HCT116 (cell line): Measurements from ENCODE around the gene BMP4. TPM values are rescaled to one million over a fixed set of nuclear protein-coding genes. Genes with fewer than 3 reads are reported as not detected.

Experiments used
- ATAC-seq: fragments of 200-7000 bp; cut with Tn5 transposase; 2 replicates; pipeline ENCODE4 v1.9.1; 2020; ENCODE audit warnings: mild to moderate bottlenecking, moderate library complexity
- BruUV-seq: library from RNA; stranded (reverse); fragments of 400-500 nt; replicated peaks from 2 replicates; lab custom pipeline; 2021; lab: Mats Ljungman, UMichigan
- CTCF ChIA-PET: fragments of 300-600 bp; sonication (Branson Sonifier 250); formaldehyde crosslinking; loops from one replicate; lab custom pipeline; 2021; ENCODE audit warnings: antibody characterized with exemption; lab: Charles Lee
- POLR2A ChIA-PET: fragments of 300-600, 350-600 bp; sonication (Branson Sonifier 250); formaldehyde crosslinking; loops from one replicate; lab custom pipeline; 2021; ENCODE audit warnings: antibody characterized with exemption; lab: Charles Lee
- RAD21 ChIA-PET, 2 experiments: fragments of 300-600 bp; sonication (Branson Sonifier 250); formaldehyde crosslinking; loops; one replicate each; lab custom pipeline; 2023; ENCODE audit warnings: low total read pairs in 2 of 2; ENCODE audit not compliant: uncharacterized antibody in 2 of 2, unreplicated experiment in 2 of 2, low non-redundant PET in 1 of 2; lab: Charles Lee
- DNase-seq: peaks from one replicate; pipeline ENCODE4 v3.0.0-alpha.2; 2010; ENCODE audit warnings: low read depth, low spot score
- H2AFZ ChIP-seq: fragments of 200-600 bp; shearing (Covaris generic), sonication (generic); 2 replicates; pipeline ENCODE4 v1.6.1; 2017; ENCODE audit warnings: low read depth, mixed run types, mixed read lengths, antibody characterized with exemption, low read length; ENCODE audit not compliant: poor library complexity, severe bottlenecking
- H3K27ac ChIP-seq: 2 replicates; pipeline ENCODE4 v1.5.1; 2012; ENCODE audit warnings: low read depth, low read length
- H3K27me3 ChIP-seq: fragments of 200-600 bp; sonication (generic); 2 replicates; pipeline ENCODE4 v1.6.1; 2016; ENCODE audit warnings: mixed run types, low read length, mixed read lengths; ENCODE audit not compliant: insufficient read depth
- H3K36me3 ChIP-seq, 2 experiments: fragments of 200-500 bp in 1 of 2; fragments of 200-600 bp in 1 of 2; sonication (Bioruptor generic) in 1 of 2; sonication (generic) in 1 of 2; 2 replicates each; pipeline versions ENCODE4 v1.5.1 to v1.6.1; 2014 to 2016; ENCODE audit warnings: low read length in 2 of 2, inconsistent platforms in 1 of 2, mixed read lengths in 1 of 2, mixed run types in 1 of 2; ENCODE audit not compliant: insufficient read depth in 2 of 2, control insufficient read depth in 1 of 2
- H3K4me1 ChIP-seq, 2 experiments: fragments of 200-600 bp in 1 of 2; sonication (generic) in 1 of 2; 2 replicates each; pipeline versions ENCODE4 v1.5.1 to v1.6.1; 2012 to 2017; ENCODE audit warnings: low read length in 2 of 2, inconsistent platforms in 1 of 2, mild to moderate bottlenecking in 1 of 2, mixed read lengths in 1 of 2, mixed run types in 1 of 2, moderate library complexity in 1 of 2; ENCODE audit not compliant: insufficient read depth in 2 of 2, control insufficient read depth in 1 of 2
- H3K4me2 ChIP-seq: fragments of 200-600 bp; sonication (generic); 2 replicates; pipeline ENCODE4 v1.6.1; 2017; ENCODE audit warnings: mixed run types, low read length, mixed read lengths
- H3K4me3 ChIP-seq, 2 experiments: fragments of 200-600 bp in 1 of 2; sonication (generic) in 1 of 2; replicated peaks in 1 of 2; 2 replicates each; pipeline ENCODE4 v1.5.1; 2011 to 2016; ENCODE audit warnings: low read length in 2 of 2, control low read depth in 1 of 2, low read depth in 1 of 2, mild to moderate bottlenecking in 1 of 2, mixed read lengths in 1 of 2, mixed run types in 1 of 2
- H3K79me2 ChIP-seq: fragments of 200-600 bp; sonication (generic); 2 replicates; pipeline ENCODE4 v1.6.1; 2017; ENCODE audit warnings: mild to moderate bottlenecking, mixed run types, low read length, moderate library complexity, mixed read lengths; ENCODE audit not compliant: insufficient read depth
- H3K9ac ChIP-seq: fragments of 200-600 bp; sonication (generic); 2 replicates; pipeline ENCODE4 v1.6.1; 2016; ENCODE audit warnings: low read length, mixed read lengths
- H3K9me2 ChIP-seq: fragments of 200-600 bp; sonication (generic), shearing (Covaris generic); 2 replicates; pipeline ENCODE4 v1.6.1; 2017; ENCODE audit warnings: mixed run types, mild to moderate bottlenecking, moderate library complexity; ENCODE audit not compliant: insufficient read depth
- H3K9me3 ChIP-seq, 2 experiments: fragments of 200-500 bp in 1 of 2; fragments of 200-600 bp in 1 of 2; sonication (Bioruptor generic) in 1 of 2; sonication (generic) in 1 of 2; 2 replicates each; pipeline ENCODE4 v1.6.1; 2014 to 2017; ENCODE audit warnings: low read length in 2 of 2, mixed read lengths in 2 of 2, inconsistent platforms in 1 of 2, low read depth in 1 of 2, mild to moderate bottlenecking in 1 of 2, mixed run types in 1 of 2, moderate library complexity in 1 of 2; ENCODE audit not compliant: control insufficient read depth in 1 of 2, insufficient read depth in 1 of 2
- H4K20me1 ChIP-seq: fragments of 200-600 bp; sonication (generic), shearing (Covaris generic); 2 replicates; pipeline ENCODE4 v1.6.1; 2017; ENCODE audit warnings: mixed run types, mild to moderate bottlenecking, moderate library complexity; ENCODE audit not compliant: insufficient read depth
- CEBPB ChIP-seq: IDR thresholded peaks from 2 replicates; pipeline ENCODE4 v1.6.1; 2012; ENCODE audit warnings: low read depth
- CTCF ChIP-seq, 3 experiments: fragments of 200-600 bp in 1 of 3; sonication (generic) in 1 of 3; IDR thresholded peaks in 2 of 3; conservative IDR thresholded peaks in 1 of 3; 2 replicates each; pipeline ENCODE4 v1.5.1; 2012 to 2017; ENCODE audit warnings: low read depth in 2 of 3, low read length in 2 of 3, antibody characterized with exemption in 1 of 3, borderline replicate concordance in 1 of 3, control low read depth in 1 of 3, mild to moderate bottlenecking in 1 of 3, mixed read lengths in 1 of 3, mixed run types in 1 of 3, moderate library complexity in 1 of 3; ENCODE audit not compliant: insufficient read depth in 1 of 3
- SIN3A ChIP-seq: IDR thresholded peaks from 2 replicates; pipeline ENCODE4 v1.6.1; 2012; ENCODE audit warnings: low read depth
- YY1 ChIP-seq: IDR thresholded peaks from 2 replicates; pipeline ENCODE4 v1.6.1; 2011; ENCODE audit warnings: low read length, low read depth, moderate library complexity, mild to moderate bottlenecking; ENCODE audit not compliant: insufficient replicate concordance; ENCODE audit errors: extremely low read depth
- intact Hi-C: fragments of 100-400 bp; cut with micrococcal nuclease; formaldehyde crosslinking; loops from 2 replicates; pipeline ENCODE4 v1.10.0; 2022
- total RNA-seq: library from RNA; stranded (reverse); gene quantifications from one replicate; pipeline ENCODE4 v1.2.1, GENCODE V29; 2021; ENCODE audit not compliant: unreplicated experiment

Gene BMP4
- total RNA-seq, 1 experiment from 2014 or later, result 145 TPM

- BruUV-seq, result no TSS peak
- H3K4me1 ChIP-seq, result peaks cover 13 to 14% of the 10 kb centered on the region in 2 experiments; a peak in 3 of 4 replicates
- TF ChIP-seq SIN3A (no peak), YY1 (no peak), CTCF (IDR thresholded peaks at IDR 0.05 in 2 of 3, conservative IDR thresholded peaks at IDR 0.05 in 1 of 3; ENCODE audit: borderline replicate concordance in 1 of 3, insufficient read depth in 1 of 3, low read depth in 2 of 3, low read length in 2 of 3) (peak in 2 of 3 experiments; percentile 42 to 43; a peak in 4 of 6 replicates)
- TF ChIP-seq, all 23 proteins: peak for 1
- Histone ChIP-seq H3K9me3 (no peaks in the 10 kb centered on the region), H3K4me3 (peak overlapping the region; percentile 22 to 32), H4K20me1 (no peaks in the 10 kb centered on the region), H3K9me2 (no peaks in the 10 kb centered on the region), H3K27me3 (no peaks in the 10 kb centered on the region), H3K79me2 (no peaks in the 10 kb centered on the region), H3K27ac (peak overlapping the region; percentile 12; the same call in 1 of the 2 replicates), H3K4me2 (peak overlapping the region; percentile 65), H2AFZ (peak overlapping the region; percentile 69), H3K9ac (no peak overlapping the region), H3K36me3 (no peaks in the 10 kb centered on the region)
- ChIA-PET CTCF (interaction anchor here (0.9 to 1.2 kb wide), 2 partner anchors 10 to 423 kb away, joined by 3 read pairs; no protein-coding TSS in a partner anchor), POLR2A (no interaction called here), RAD21 (no interaction called here)
- no peak for DNase-seq
- ATAC-seq, result peak; percentile 89
- intact Hi-C loops, result no loop called here
Measured at GRCh38 chr14:53963320-53964227, 6.9 kb upstream of the BMP4 start.

- Histone ChIP-seq H3K4me1 (peaks cover 17 to 18% of the 10 kb centered on the region in 2 experiments), H3K27me3 (no peaks in the 10 kb centered on the region), H3K36me3 (no peaks in the 10 kb centered on the region), H3K4me3 (no peak overlapping the region), H4K20me1 (no peaks in the 10 kb centered on the region), H3K9ac (no peak overlapping the region), H3K4me2 (peak overlapping the region; percentile 65; the same call in 1 of the 2 replicates), H2AFZ (no peak overlapping the region), H3K79me2 (no peaks in the 10 kb centered on the region), H3K27ac (no peak overlapping the region), H3K9me2 (no peaks in the 10 kb centered on the region), H3K9me3 (no peaks in the 10 kb centered on the region)
- CTCF ChIA-PET, result interaction anchor here (0.9 to 1.2 kb wide), 2 partner anchors 10 to 423 kb away, joined by 3 read pairs; no protein-coding TSS in a partner anchor
- intact Hi-C loops, result no loop called here
- no peak for TF ChIP-seq YY1
- TF ChIP-seq CEBPB, result no peak
- BruUV-seq, result no TSS peak
- DNase-seq (no peak), ATAC-seq (no peak)
- RAD21 ChIA-PET, result no interaction called here
- POLR2A ChIA-PET, result no interaction called here
Measured at GRCh38 chr14:53962953-53963319, 6.3 kb upstream of the BMP4 start.
